HG02938 (cell line): ENCODE data around the gene ABHD5.

ENCODE experiments used
- ATAC-seq: cut with Tn5 transposase; IDR thresholded peaks from one replicate; pipeline ENCODE4 v1.9.1; 2021; ENCODE audit warnings: mild to moderate bottlenecking, moderate library complexity; ENCODE audit not compliant: unreplicated experiment

Gene ABHD5

GRCh38 chr3:43753741-43754715 lies 63.3 kb downstream of the ABHD5 start:
- no peak for ATAC-seq

GRCh38 chr3:43755516-43756200 lies 64.9 kb downstream of the ABHD5 start:
- no peak for ATAC-seq

- no peak for ATAC-seq
Observed at GRCh38 chr3:43757666-43758321, 67.1 kb downstream of the ABHD5 start.

- no peak for ATAC-seq
Observed at GRCh38 chr3:43758592-43759225, 68.0 kb downstream of the ABHD5 start.

GRCh38 chr3:43759297-43759782 lies 68.6 kb downstream of the ABHD5 start:
- no peak for ATAC-seq

GRCh38 chr3:43759938-43760337 lies 69.2 kb downstream of the ABHD5 start:
- no peak for ATAC-seq

GRCh38 chr3:43760938-43761337 lies 70.2 kb downstream of the ABHD5 start:
- no peak for ATAC-seq

GRCh38 chr3:43762451-43762850 lies 71.7 kb downstream of the ABHD5 start:
- ATAC-seq: no peak

- no peak for ATAC-seq
Observed at GRCh38 chr3:43764056-43764455, 73.3 kb downstream of the ABHD5 start.

- no peak for ATAC-seq
Observed at GRCh38 chr3:43764471-43764870, 73.7 kb downstream of the ABHD5 start.

- ATAC-seq: no peak
Observed at GRCh38 chr3:43765521-43765971, 74.8 kb downstream of the ABHD5 start.

- ATAC-seq: no peak
Observed at GRCh38 chr3:43766672-43767465, 76.1 kb downstream of the ABHD5 start.

- no peak for ATAC-seq
Observed at GRCh38 chr3:43768381-43768973, 77.7 kb downstream of the ABHD5 start.

- ATAC-seq: no peak
Observed at GRCh38 chr3:43769097-43769884, 78.6 kb downstream of the ABHD5 start.

GRCh38 chr3:43769885-43770425 lies 79.2 kb downstream of the ABHD5 start:
- no peak for ATAC-seq

GRCh38 chr3:43770426-43771103 lies 79.8 kb downstream of the ABHD5 start:
- no peak for ATAC-seq

- no peak for ATAC-seq
Observed at GRCh38 chr3:43771610-43772009, 80.9 kb downstream of the ABHD5 start.
